ENCODE measurements around the gene BUD23. TPM values are rescaled to one million over a fixed set of nuclear protein-coding genes. Genes with fewer than 3 reads are reported as not detected.

BUD23 gene
- total and polyA plus RNA-seq, 2 experiments from 2014 or later, result 36.2 to 98.5 TPM

DNA sequence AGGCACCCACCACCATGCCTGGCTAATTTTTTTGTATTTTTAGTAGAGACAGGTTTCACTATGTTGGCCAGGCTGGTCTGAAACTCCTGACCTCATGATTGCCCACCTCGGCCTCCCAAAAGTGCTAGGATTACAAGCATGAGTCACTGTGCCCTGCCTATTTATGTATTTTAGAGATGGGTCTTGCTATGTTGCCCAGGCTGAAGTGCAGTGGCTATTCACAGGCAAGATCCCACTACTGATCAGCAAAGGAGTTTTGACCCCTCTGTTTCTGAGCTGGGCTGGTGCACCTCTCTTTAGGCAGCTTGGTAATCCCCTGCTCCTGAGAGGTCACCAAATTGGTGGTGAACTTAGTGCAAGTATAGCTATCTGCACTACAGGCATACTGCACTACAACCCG is 49.0 kb downstream of the BUD23 start:
- H3K4me2 ChIP-seq (ENCODE audit: unreplicated experiment), result no peak overlapping the region
- 91 to 92% methylated on average over 2 of the region's 2 CpGs for WGBS, 2 experiments (ENCODE audit: low coverage in 1 of 2, low lambda C conversion rate in 2 of 2, missing lambda C conversion rate in 2 of 2)
- no peaks in the 10 kb centered on the region for H3K79me2 ChIP-seq (ENCODE audit: insufficient read depth)
- no peak overlapping the region for H3K9ac ChIP-seq
- no peaks in the 10 kb centered on the region for H3K9me2 ChIP-seq (ENCODE audit: insufficient read depth)
- H3K4me3 ChIP-seq, result no peak overlapping the region
- no peaks in the 10 kb centered on the region for H3K9me3 ChIP-seq (ENCODE audit: low read depth)
- no peaks in the 10 kb centered on the region for H4K20me1 ChIP-seq (ENCODE audit: insufficient read depth)
- H2AFZ ChIP-seq, result no peak overlapping the region
- no peaks in the 10 kb centered on the region for H3K36me3 ChIP-seq (ENCODE audit: low read depth)
- H3K27me3 ChIP-seq (replicated peaks; ENCODE audit: insufficient read depth), result no peaks in the 10 kb centered on the region
- no peak overlapping the region for H3K27ac ChIP-seq
- no peaks in the 10 kb centered on the region for H3K4me1 ChIP-seq (ENCODE audit: insufficient read depth)
- no peak for DNase-seq
- no peaks in the 10 kb centered on the region for H3F3A ChIP-seq (ENCODE audit: insufficient read depth)
- TF ChIP-seq EZH2phosphoT487 (IDR thresholded peaks at IDR 0.05; ENCODE audit: insufficient read depth, low read depth), result no peak
- no peak for TF ChIP-seq EZH2 (IDR thresholded peaks at IDR 0.05; ENCODE audit: insufficient read depth, poor library complexity, severe bottlenecking)
- in situ Hi-C loops (cut with MboI), result no loop called here

DNA sequence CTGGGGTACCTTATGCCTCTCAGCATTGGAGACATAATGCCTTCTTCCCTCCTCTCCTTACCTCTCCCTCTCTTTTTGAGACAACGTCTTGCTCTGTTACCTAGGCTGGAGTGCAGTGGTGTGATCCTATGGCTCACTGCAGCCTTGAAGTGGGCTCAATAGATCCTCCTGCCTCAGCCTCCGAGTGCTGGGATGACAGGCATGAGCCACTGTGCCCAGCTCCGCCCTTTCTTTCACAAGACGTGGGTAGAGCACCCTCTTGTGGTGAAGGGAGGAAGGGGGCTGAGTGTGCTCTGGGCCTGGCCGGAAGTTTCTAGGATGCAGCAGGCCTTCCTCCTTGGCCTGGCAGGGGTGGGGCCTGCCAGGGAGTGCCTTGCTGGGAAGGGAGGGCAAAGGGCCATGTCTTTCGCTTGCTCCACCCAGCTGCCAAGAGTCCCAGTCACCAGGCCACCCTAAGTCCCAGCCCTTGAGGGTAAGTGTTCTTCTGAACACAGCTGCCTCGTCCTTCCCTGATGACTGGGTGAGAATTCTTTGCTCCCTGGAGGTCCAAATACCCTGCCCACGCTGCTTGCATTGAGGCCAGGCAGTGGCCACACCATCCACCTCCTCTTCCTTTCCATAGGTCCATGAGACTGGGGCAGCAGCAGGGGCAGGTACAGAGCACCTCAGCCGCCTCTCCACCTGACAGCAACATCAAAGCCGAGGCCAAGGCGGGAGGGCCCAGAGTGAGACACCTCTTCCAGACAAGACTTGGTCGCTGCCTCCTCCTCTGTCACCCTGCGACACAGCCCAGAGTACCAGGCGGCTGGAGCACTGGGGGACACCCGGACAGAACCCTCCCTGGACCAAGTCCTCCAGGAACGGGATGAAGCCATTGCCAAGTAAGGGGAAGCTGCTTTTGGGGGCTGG is 51.5 kb downstream of the BUD23 start:
- Histone ChIP-seq H3K4me1 (ENCODE audit: insufficient read depth) (no peaks in the 10 kb centered on the region), H3K27me3 (replicated peaks; ENCODE audit: insufficient read depth) (no peaks in the 10 kb centered on the region), H3K4me3 (no peak overlapping the region), H3K9me2 (ENCODE audit: insufficient read depth) (no peaks in the 10 kb centered on the region), H4K20me1 (ENCODE audit: insufficient read depth) (no peaks in the 10 kb centered on the region), H3F3A (ENCODE audit: insufficient read depth) (no peaks in the 10 kb centered on the region), H3K27ac (peak overlapping the region; percentile 54), H3K36me3 (ENCODE audit: low read depth) (no peaks in the 10 kb centered on the region), H2AFZ (no peak overlapping the region; the same call in 1 of the 2 replicates), H3K79me2 (ENCODE audit: insufficient read depth) (no peaks in the 10 kb centered on the region), H3K9me3 (ENCODE audit: low read depth) (no peaks in the 10 kb centered on the region), H3K4me2 (ENCODE audit: unreplicated experiment) (no peak overlapping the region), H3K9ac (peak overlapping the region; percentile 42)
- in situ Hi-C loops (cut with MboI), result no loop called here
- TF ChIP-seq EZH2phosphoT487 (IDR thresholded peaks at IDR 0.05; ENCODE audit: insufficient read depth, low read depth) (no peak), EZH2 (IDR thresholded peaks at IDR 0.05; ENCODE audit: insufficient read depth, poor library complexity, severe bottlenecking) (no peak)
- WGBS, 2 experiments (ENCODE audit: low coverage in 1 of 2, low lambda C conversion rate in 2 of 2, missing lambda C conversion rate in 2 of 2), result 55 to 56% methylated on average over 15 to 16 of the region's 16 CpGs
- DNase-seq, result peak; percentile 88

DNA sequence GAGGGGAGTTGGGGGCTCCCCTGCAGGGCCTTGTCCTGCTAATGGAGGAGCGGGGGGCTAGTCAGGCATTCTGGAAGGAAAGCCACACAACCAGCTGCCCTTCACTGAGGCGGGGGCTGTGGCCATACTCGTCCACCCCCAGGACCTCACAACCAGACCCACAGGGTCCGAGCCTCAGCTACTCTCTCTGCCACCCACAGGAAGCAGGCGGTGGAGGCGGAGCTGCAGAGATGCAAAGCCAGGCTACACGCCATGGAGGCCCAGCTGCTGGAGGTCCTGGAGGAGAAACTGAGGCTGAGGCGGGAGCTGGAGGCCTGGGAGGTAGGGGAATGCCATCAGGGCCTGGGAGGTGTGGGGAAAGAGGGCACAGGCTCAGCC is 52.1 kb downstream of the BUD23 start:
- no peaks in the 10 kb centered on the region for H3K4me1 ChIP-seq (ENCODE audit: insufficient read depth)
- no peak overlapping the region for H2AFZ ChIP-seq
- no peaks in the 10 kb centered on the region for H3K9me3 ChIP-seq (ENCODE audit: low read depth)
- no peaks in the 10 kb centered on the region for H3K9me2 ChIP-seq (ENCODE audit: insufficient read depth)
- WGBS, 2 experiments (ENCODE audit: low coverage in 1 of 2, low lambda C conversion rate in 2 of 2, missing lambda C conversion rate in 2 of 2), result 91 to 97% methylated on average over 8 of the region's 8 CpGs
- H3K9ac ChIP-seq, result peak overlapping the region; percentile 42; the same call in 1 of the 2 replicates
- DNase-seq, result no peak
- peak overlapping the region; percentile 54; the same call in 1 of the 2 replicates for H3K27ac ChIP-seq
- H3K4me2 ChIP-seq (ENCODE audit: unreplicated experiment), result no peak overlapping the region
- H3F3A ChIP-seq (ENCODE audit: insufficient read depth), result no peaks in the 10 kb centered on the region
- no peaks in the 10 kb centered on the region for H3K79me2 ChIP-seq (ENCODE audit: insufficient read depth)
- H4K20me1 ChIP-seq (ENCODE audit: insufficient read depth), result no peaks in the 10 kb centered on the region
- H3K36me3 ChIP-seq (ENCODE audit: low read depth), result no peaks in the 10 kb centered on the region
- no peak overlapping the region for H3K4me3 ChIP-seq
- in situ Hi-C loops (cut with MboI), result no loop called here
- no peaks in the 10 kb centered on the region for H3K27me3 ChIP-seq (replicated peaks; ENCODE audit: insufficient read depth)
- TF ChIP-seq EZH2 (IDR thresholded peaks at IDR 0.05; ENCODE audit: insufficient read depth, poor library complexity, severe bottlenecking), result no peak

GRCh38 chr7:73736885-73737284 is 53.5 kb downstream of the BUD23 start:
- no peaks in the 10 kb centered on the region for H3K9me2 ChIP-seq (ENCODE audit: insufficient read depth)
- no peak overlapping the region for H3K27ac ChIP-seq
- DNase-seq, result no peak
- H3K9me3 ChIP-seq (ENCODE audit: low read depth), result no peaks in the 10 kb centered on the region
- H2AFZ ChIP-seq, result no peak overlapping the region
- TF ChIP-seq EZH2 (IDR thresholded peaks at IDR 0.05; ENCODE audit: insufficient read depth, poor library complexity, severe bottlenecking) (no peak), EZH2phosphoT487 (IDR thresholded peaks at IDR 0.05; ENCODE audit: insufficient read depth, low read depth) (no peak)
- H3K9ac ChIP-seq, result no peak overlapping the region
- H3K79me2 ChIP-seq (ENCODE audit: insufficient read depth), result no peaks in the 10 kb centered on the region
- H3F3A ChIP-seq (ENCODE audit: insufficient read depth), result no peaks in the 10 kb centered on the region
- H3K4me3 ChIP-seq, result no peak overlapping the region
- H4K20me1 ChIP-seq (ENCODE audit: insufficient read depth), result no peaks in the 10 kb centered on the region
- 85 to 92% methylated on average over 13 to 14 of the region's 14 CpGs for WGBS, 2 experiments (ENCODE audit: low coverage in 1 of 2, low lambda C conversion rate in 2 of 2, missing lambda C conversion rate in 2 of 2)
- H3K4me1 ChIP-seq (ENCODE audit: insufficient read depth), result no peaks in the 10 kb centered on the region
- in situ Hi-C loops (cut with MboI), result no loop called here
- no peaks in the 10 kb centered on the region for H3K36me3 ChIP-seq (ENCODE audit: low read depth)
- H3K27me3 ChIP-seq (replicated peaks; ENCODE audit: insufficient read depth), result no peaks in the 10 kb centered on the region
- no peak overlapping the region for H3K4me2 ChIP-seq (ENCODE audit: unreplicated experiment)

Data from GM23248 (cell line).